22Rv1 (cell line): ENCODE data around the gene ZNF41.
"Not testable (repeated sequence)": the region's sequence is repeated elsewhere in the genome, so short reads cannot be mapped to it uniquely, and the experiment has no call there.

Experiments
- H3K27ac ChIP-seq: fragments of 450-650 bp; 2 replicates; pipeline ENCODE4 v1.5.1; 2017
- CTCF ChIP-seq: fragments of 450-650 bp; IDR thresholded peaks from 2 replicates; pipeline ENCODE4 v1.5.1; 2017; ENCODE audit warnings: mild to moderate bottlenecking
- ZFX ChIP-seq: fragments of 450-650 bp; IDR thresholded peaks from 2 replicates; pipeline ENCODE4 v1.6.1; 2017; ENCODE audit warnings: antibody characterized with exemption, borderline replicate concordance

Gene ZNF41

GRCh38 chrX:47514533-47515235, 31.7 kb upstream of the ZNF41 start:
- no peak overlapping the region for H3K27ac ChIP-seq
- no peak for TF ChIP-seq ZFX
- TF ChIP-seq CTCF = no peak

- not testable (repeated sequence) for H3K27ac ChIP-seq
Observed at GRCh38 chrX:47513034-47513965, 30.3 kb upstream of the ZNF41 start.

- H3K27ac ChIP-seq = not testable (repeated sequence)
Observed at GRCh38 chrX:47512383-47512782, 29.4 kb upstream of the ZNF41 start.

GRCh38 chrX:47507153-47507867, 24.3 kb upstream of the ZNF41 start:
- no peak for TF ChIP-seq ZFX
- TF ChIP-seq CTCF = no peak
- no peak overlapping the region for H3K27ac ChIP-seq

- no peak overlapping the region for H3K27ac ChIP-seq
- no peak for TF ChIP-seq CTCF
- TF ChIP-seq ZFX = no peak
Observed at GRCh38 chrX:47503151-47503550, 20.1 kb upstream of the ZNF41 start.

- H3K27ac ChIP-seq = no peak overlapping the region
- no peak for TF ChIP-seq CTCF
- no peak for TF ChIP-seq ZFX
Observed at GRCh38 chrX:47502316-47503125, 19.5 kb upstream of the ZNF41 start.

- no peak overlapping the region for H3K27ac ChIP-seq
Observed at GRCh38 chrX:47501226-47502074, 18.4 kb upstream of the ZNF41 start.

More at GRCh38 chrX:47501226-47502074, 18.4 kb upstream of the ZNF41 start:
- TF ChIP-seq CTCF (no peak), ZFX (no peak)
